Adipose tissue (tissue), 3 donors: ENCODE data around the gene ABHD13. TPM values are rescaled to one million over a fixed set of nuclear protein-coding genes. Genes with fewer than 3 reads are reported as not detected.
"Not testable (repeated sequence)": the region's sequence is repeated elsewhere in the genome, so short reads cannot be mapped to it uniquely, and the experiment has no call there.

ENCODE experiments used
- H3K27ac ChIP-seq: one replicate; pipeline ENCODE4 v1.5.1; 2013; ENCODE audit warnings: low read depth, low read length
- WGBS, 3 donors: extraction: QIAGEN DNeasy Blood & Tissue Kit; methylation state at CpG; one replicate each; pipeline ENCODE4 v1.1.7; 2013; 5-methylcytosine and 5-hydroxymethylcytosine counted together
- polyA plus RNA-seq, 3 donors: library from polyadenylated mRNA; stranded (reverse); fragments of 200-250 nt; gene quantifications; one replicate each; pipeline ENCODE4 v1.2.3, GENCODE V29; 2013
- donor health status: healthy with polysubstance abuse.
- donor health status: Bipolar disorder and iron deficiency.
- donor health status: healthy.

The ABHD13 gene
- polyA plus RNA-seq, 3 donors = 2.4 to 5.0 (median 4.2) TPM

GRCh38 chr13:108217307-108218043 is 717 bp upstream of the ABHD13 start:
- H3K27ac ChIP-seq = not testable (repeated sequence)
- 69 to 70% (median 70%) methylated on average over 27 of the region's 27 CpGs for WGBS, 3 donors

GRCh38 chr13:108220041-108220440 is 1.8 kb downstream of the ABHD13 start:
- 21 to 45% (median 41%) methylated on average over 1 of the region's 1 CpG for WGBS, 3 donors
- H3K27ac ChIP-seq = no peak overlapping the region

- WGBS, 3 donors = 79 to 84% (median 81%) methylated on average over 7 of the region's 7 CpGs
- no peak overlapping the region for H3K27ac ChIP-seq
These were observed 5.7 kb downstream of the ABHD13 start for GRCh38 chr13:108223687-108224503.

- H3K27ac ChIP-seq = no peak overlapping the region
- 38 to 69% (median 55%) methylated on average over 1 of the region's 1 CpG for WGBS, 3 donors
These were observed 7.2 kb downstream of the ABHD13 start for GRCh38 chr13:108225440-108225839.

GRCh38 chr13:108226184-108226583 is 8.0 kb downstream of the ABHD13 start:
- H3K27ac ChIP-seq = no peak overlapping the region
- WGBS, 3 donors = 11 to 14% (median 11%) methylated on average over 1 of the region's 1 CpG

- H3K27ac ChIP-seq = no peak overlapping the region
- WGBS, 3 donors = 65 to 93% (median 83%) methylated on average over 1 of the region's 1 CpG
These were observed 9.6 kb downstream of the ABHD13 start for GRCh38 chr13:108227651-108228272.

GRCh38 chr13:108230377-108230776 is 12.2 kb downstream of the ABHD13 start:
- H3K27ac ChIP-seq = no peak overlapping the region

- 71 to 74% (median 72%) methylated on average over 4 of the region's 4 CpGs for WGBS, 3 donors
- no peak overlapping the region for H3K27ac ChIP-seq
These were observed 31.0 kb downstream of the ABHD13 start for GRCh38 chr13:108249150-108249549.

- 37 to 76% (median 64%) methylated on average over 2 of the region's 2 CpGs for WGBS, 3 donors
- H3K27ac ChIP-seq = no peak overlapping the region
These were observed 39.1 kb downstream of the ABHD13 start for GRCh38 chr13:108257248-108257647.

- no peak overlapping the region for H3K27ac ChIP-seq
- 84 to 95% (median 85%) methylated on average over 9 of the region's 9 CpGs for WGBS, 3 donors
These were observed 45.6 kb downstream of the ABHD13 start for GRCh38 chr13:108263621-108264355.

- H3K27ac ChIP-seq = no peak overlapping the region
- 46 to 73% (median 54%) methylated on average over 10 of the region's 10 CpGs for WGBS, 3 donors
These were observed 48.3 kb downstream of the ABHD13 start for GRCh38 chr13:108266321-108266990.

- 61 to 90% (median 66%) methylated on average over 4 of the region's 4 CpGs for WGBS, 3 donors
- no peak overlapping the region for H3K27ac ChIP-seq
These were observed 49.2 kb downstream of the ABHD13 start for GRCh38 chr13:108267347-108267746.

- not testable (repeated sequence) for H3K27ac ChIP-seq
- 93 to 96% (median 96%) methylated on average over 3 of the region's 3 CpGs for WGBS, 3 donors
These were observed 49.7 kb downstream of the ABHD13 start for GRCh38 chr13:108267855-108268254.

- peak overlapping the region; percentile 33 for H3K27ac ChIP-seq
- 55 to 66% (median 66%) methylated on average over 4 of the region's 4 CpGs for WGBS, 3 donors
These were observed 50.4 kb downstream of the ABHD13 start for GRCh38 chr13:108268466-108269112.

GRCh38 chr13:108269601-108270328 is 51.6 kb downstream of the ABHD13 start, which contains the start of gene TNFSF13B:
Gene TNFSF13B (plus strand): TSS chr13:108269718. CDS start chr13:108269896, 178 bp downstream.
- 3% methylated on average over 16 of the region's 16 CpGs for WGBS, 3 donors
- peak within 1 kb of the TSS; percentile 65 for H3K27ac ChIP-seq

GRCh38 chr13:108270442-108270841 is 52.2 kb downstream of the ABHD13 start:
- WGBS, 3 donors = 17 to 24% (median 20%) methylated on average over 3 of the region's 3 CpGs
- H3K27ac ChIP-seq = no peak overlapping the region

- H3K27ac ChIP-seq = no peak overlapping the region
These were observed 54.1 kb downstream of the ABHD13 start for GRCh38 chr13:108272333-108272732.
